A172 (cell line): Measurements from ENCODE around the gene SCN4B. TPM values are rescaled to one million over a fixed set of nuclear protein-coding genes. Genes with fewer than 3 reads are reported as not detected.

Source experiments
- DNase-seq: peaks from one replicate; pipeline ENCODE4 v3.0.0-alpha.2; 2015; ENCODE audit warnings: low spot score
- total RNA-seq: library from RNA; depleted of rRNA; stranded (reverse); fragments of >200 nt; shearing (Covaris generic); gene quantifications from 2 replicates; pipeline ENCODE4 v1.2.3, GENCODE V29; 2014

Gene SCN4B
- total RNA-seq, 1 experiment from 2014 or later, result 0.84 TPM

- no peak for DNase-seq
Observed at GRCh38 chr11:118152020-118152551, 537 bp downstream of the SCN4B start.

GRCh38 chr11:118151431-118151830 lies 1.2 kb downstream of the SCN4B start:
- DNase-seq, result no peak

DNA sequence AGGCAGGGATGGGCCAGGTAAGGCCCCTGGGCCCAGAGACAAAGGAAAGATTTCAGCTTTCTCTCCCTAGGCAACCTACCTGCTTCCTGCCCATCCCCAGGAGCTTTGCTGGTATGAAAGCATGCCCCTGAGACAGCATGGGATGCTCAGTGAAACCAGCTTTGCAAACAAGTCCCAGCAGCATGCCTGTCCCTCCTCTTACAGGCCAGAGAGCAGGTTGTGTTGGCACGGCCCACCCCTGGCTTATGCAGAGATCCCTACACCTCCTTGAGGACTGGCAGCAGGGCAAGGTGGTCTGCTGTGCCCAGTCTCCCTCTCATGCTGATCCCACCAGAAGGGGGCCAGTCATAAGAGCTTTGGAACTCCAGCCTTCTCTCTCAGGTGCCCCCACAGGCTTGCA lies 3.1 kb downstream of the SCN4B start:
- no peak for DNase-seq

DNA sequence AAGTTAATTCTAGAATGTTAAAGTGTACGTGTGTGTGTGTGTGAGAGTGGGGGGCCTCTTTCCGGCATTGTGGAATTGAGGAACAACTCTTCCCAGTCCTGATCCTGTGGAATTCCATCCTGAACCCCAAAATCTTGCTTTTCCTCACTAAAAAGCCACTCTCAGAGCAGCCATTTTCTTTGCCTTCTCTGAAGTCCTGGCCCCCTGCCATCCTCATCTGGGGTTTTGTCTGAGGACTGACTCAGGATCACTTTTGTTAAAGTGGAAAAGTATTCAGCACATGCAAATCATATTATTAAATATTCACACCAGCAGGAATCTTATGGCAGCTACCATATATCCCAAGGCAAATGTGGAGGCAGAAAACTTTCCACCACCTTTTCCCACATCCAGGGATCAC lies 3.8 kb downstream of the SCN4B start:
- no peak for DNase-seq

- DNase-seq, result no peak
Observed at GRCh38 chr11:118148240-118148639, 4.4 kb downstream of the SCN4B start.

DNA sequence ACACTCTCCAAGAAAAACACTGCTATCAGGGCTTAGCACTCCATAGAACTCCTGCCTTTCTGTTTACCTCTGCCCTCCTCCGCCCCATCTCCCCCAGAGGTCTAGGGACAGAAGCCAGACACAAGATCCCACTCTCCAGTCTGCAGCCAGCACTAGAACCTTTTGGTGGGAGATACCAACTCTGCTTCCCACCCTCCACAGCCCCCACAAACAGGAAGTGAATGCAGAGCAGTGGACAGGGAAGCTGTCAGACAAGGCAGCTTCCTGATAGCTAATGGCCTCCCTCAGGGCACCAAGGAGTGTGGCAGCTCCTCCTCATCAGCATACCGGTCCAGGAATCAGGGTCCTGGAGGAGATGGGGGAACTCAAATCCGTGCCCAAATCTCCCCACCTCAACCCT lies 5.1 kb downstream of the SCN4B start:
- DNase-seq, result no peak

DNA sequence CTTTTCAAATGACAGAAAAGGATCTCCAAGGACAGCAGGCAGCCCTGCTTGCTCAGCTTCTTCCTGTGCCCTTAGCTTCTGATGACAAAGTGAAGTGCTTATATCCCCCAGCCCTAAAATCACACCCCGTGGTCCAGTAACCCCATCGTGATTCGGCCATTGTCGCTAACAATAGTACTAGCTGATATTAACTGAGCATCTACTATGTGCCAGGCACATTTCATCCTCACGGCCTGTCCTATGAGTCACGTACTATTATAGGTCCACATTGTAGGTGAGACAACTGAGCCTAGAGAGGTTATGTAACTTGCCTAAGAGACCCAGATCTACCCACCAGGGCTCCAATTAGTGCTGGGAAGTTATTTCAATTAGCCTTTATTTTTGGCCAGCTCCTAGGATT lies 6.1 kb downstream of the SCN4B start:
- no peak for DNase-seq

DNA sequence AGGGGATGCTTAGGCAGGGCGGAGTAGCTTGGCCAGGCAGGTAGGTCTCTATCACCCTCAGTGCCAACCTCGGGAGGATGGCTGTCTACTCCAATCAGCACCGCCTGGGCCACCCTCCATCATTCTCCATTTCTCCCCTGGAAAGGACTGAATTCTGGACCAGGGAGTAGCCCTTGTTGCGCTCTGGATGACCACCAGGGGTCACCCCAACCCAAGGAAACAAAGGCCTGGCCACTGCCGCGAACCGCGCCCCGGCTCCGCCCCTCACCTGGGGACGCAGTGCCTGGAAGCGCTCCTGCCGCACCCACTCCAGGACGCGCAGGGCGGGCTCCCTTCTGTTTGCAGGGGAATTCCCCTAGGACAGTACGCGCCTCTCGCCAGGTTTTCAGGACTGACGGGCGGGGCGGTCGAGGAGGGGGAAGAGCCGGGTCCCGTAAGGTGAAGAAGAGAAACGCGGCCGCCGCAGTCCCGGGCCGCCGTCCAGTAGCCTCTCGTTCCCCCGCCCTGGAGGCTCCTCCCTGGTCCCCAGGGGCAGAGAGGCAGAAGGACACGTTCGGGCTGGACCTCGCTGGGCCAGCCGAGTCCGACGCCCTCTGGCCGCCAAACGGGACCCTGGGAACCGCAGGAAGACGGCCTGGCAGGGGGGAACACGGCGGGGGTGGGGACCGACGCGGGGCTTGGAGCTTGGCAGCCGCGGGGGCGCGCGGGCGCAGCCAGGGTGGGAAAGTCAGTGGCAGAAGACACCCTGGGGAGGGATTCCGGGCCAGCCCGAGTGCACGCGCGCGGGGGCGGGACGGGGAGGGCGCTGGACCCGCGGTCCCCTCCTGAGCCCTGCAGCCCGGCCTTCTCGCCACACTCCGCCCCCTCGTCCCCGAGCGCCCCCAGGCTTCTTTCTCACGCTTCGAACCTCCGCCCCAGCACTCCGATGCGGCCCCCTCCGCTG lies 7.1 kb downstream of the SCN4B start:
- peak; percentile 57 for DNase-seq

GRCh38 chr11:118144301-118145268 lies 8.0 kb downstream of the SCN4B start:
- no peak for DNase-seq

- no peak for DNase-seq
Observed at GRCh38 chr11:118143661-118144185, 8.9 kb downstream of the SCN4B start.

- DNase-seq, result no peak
Observed at GRCh38 chr11:118142809-118143208, 9.8 kb downstream of the SCN4B start.

DNA sequence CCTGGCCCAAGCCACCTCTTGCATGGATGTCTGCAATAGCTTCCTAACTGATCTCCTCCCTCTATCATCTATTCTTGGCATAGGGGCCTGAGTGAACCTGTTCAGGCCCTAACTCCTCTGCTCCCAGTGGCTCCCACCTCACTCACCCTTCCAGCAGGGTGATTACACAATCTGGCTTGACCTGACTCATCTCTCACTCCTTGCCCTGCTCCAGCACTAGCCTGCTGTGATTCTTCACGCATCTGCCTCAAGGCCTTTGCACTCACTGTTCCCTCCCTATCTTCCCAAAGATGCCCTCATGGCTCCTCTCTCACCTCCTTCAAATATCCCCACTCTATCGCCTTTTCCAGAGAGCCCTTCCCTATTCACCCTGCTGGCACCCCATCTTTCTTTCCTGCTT lies 10.5 kb downstream of the SCN4B start:
- DNase-seq, result no peak

DNA sequence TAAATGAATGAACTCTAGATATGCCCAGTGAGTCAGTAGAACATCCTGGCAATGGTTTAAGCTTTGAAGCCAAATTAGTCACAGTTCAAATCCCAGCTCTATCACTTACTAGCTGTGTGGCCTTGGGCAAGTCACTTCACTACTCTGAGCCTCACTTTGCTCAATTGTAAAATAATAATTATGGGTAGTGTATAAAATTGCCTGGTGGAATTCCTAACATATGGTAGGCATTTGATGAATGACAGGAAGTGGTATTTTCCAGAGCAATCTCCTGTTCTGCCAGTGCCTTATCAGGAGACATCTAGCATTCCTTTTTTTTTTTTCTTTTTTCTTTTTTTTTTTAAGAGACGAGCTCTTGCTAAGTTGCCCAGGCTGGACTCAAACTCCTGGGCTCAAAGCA lies 13.0 kb downstream of the SCN4B start:
- DNase-seq, result peak; percentile 25

DNA sequence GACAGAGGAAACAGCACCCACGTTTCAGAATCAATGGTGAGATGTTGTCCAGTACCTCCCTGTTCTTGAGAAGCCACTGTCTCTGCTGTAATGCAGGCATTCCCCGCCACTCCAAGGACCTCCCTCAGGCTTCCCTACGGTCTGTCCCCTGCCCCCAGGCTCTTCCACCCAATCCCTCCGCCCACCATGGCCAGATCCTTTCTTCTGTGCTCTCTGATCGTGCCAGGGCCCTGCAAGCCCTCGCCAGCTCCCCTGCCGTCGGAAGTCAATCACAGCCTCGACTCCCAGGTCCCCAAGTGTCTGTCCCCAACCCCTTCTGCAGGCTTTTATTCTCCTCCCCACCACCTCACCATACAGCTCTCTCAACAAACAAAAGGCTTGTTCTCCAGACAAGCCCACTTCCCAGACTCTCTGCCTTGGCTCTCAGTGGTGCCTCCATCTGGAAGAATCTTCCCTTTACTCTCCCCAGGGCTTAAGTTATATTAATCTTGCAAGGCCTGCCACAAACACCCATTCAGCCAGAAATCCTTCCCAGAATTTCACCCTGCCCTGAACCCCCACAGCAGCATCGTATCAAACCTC lies 13.7 kb downstream of the SCN4B start:
- no peak for DNase-seq

DNA sequence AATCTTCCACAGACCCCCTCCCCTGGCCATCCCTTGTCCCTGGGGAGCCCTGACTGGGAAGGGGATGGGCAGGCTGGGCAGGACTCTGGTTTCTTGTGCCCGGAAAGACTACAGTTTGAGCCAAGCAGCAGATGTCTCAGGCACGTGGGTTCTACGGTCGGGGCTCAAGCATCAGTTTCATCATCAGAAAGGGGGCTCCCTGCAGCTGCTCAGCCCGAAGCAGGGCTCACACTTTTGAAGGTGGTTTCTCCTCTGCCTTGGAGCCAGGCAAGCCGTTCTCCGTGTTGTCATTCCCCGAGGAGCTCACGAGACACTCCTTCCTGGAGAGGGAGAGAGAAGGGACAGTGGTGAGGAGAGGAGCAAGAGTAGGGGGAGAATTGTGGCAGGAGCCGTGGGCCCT lies 15.8 kb downstream of the SCN4B start:
- DNase-seq, result no peak

DNA sequence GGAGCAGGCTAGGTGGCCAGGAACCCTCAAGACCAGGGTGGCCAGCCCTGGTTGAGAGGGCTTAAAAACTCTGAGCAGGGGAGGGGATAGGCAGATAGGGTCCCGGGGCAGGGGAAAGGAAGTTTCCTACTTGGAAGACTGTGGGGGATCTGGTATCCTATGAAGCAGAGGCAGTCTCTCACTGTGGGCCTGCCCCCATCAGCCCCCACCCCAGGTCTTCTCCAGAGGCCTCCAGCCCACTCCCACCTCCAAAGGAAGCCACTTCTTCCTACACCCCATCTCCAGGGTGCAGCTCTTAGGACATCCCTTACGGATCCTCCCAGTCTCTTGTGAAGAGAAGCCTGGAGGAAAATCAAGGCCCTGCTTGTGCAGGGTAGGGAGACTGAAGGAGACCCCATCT lies 16.3 kb downstream of the SCN4B start:
- DNase-seq, result no peak

DNA sequence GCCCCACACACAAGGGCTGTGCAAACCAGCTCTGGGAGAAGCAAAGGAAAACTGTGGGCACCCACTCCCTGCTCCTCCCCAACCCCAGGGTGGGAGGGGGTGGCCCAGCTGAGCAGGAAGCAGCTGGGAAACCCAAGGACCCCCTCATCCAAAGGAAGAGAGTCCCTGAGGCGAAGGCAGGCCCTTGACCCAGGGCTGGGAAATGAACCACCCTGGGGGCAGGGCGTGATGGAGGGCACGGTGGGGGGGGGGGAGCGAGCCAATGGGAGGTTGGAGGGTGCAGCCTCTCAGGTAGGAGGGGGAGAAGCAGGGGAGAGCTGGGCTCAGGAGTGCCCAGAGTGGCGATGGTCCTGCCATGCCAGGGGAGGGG lies 16.8 kb downstream of the SCN4B start:
- no peak for DNase-seq

DNA sequence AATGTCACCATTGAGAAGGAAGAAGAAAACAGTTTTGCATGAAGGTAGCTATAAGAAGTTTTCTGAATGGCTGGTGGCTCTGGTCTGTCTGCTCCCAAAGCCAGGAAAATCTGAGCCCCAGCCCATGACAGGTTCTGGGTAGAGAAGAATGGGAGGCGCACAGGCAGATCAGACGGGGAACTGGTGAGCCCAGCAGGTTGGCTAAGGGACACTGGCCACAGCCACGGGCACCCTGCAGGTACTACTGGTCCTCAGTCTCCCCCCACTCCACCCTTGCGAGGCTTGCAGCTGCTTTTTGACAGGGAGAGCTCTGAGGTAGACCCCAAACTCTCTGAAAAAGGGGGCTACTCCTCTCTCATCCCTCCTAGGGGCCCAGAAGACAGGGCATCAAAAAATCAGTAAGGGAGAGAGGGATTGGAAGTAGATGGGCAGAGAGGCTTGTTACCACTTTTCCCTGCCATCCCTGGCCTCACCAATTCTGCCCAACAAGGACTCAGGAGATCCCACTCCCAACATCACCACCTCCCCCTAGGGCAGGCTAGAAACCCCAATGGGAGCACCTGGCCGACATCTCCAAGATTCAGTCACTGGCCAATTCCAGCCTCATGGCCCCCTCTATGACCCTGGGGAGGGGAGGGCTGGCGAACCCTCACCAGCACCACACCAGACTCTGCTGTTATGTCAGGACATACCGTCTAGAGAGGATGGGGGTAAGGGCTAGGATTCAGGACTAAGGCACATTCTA lies 17.4 kb downstream of the SCN4B start:
- no peak for DNase-seq

DNA sequence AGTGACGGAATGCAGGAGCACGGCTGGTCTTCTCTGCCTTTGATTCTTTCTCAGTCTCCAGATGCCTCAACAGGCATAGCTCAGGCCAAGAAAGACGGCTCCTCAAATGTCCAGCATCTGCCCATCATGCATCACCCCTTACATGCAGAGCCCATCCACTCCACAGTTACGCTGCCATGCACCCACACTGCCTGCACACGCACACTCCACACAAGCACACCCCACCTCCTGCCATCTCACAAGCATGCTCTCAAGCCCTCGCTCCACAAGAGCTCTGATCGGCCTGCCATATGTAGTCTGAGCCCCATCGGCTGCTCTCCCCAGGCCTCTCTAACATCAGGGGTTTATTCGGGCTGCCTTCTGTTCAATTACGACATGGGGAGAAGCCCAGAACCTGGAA lies 18.8 kb downstream of the SCN4B start:
- DNase-seq, result no peak

GRCh38 chr11:118132385-118133151 lies 20.1 kb downstream of the SCN4B start:
- no peak for DNase-seq
